GM19035 (cell line): ENCODE measurements around the gene LYPLA2.
A peak's percentile ranks its signal among the peaks of the same experiment; 100 is the strongest.
"Not testable (repeated sequence)": the region's sequence is repeated elsewhere in the genome, so short reads cannot be mapped to it uniquely, and the experiment has no call there.

ENCODE experiments used
- ATAC-seq: cut with Tn5 transposase; IDR thresholded peaks from one replicate; pipeline ENCODE4 v1.9.1; 2021; ENCODE audit not compliant: unreplicated experiment

LYPLA2 gene

GRCh38 chr1:23777979-23778814 is 12.7 kb upstream of the LYPLA2 start, which contains the start of gene PITHD1:
TSS of gene PITHD1 (plus strand) at chr1:23778418. CDS start at chr1:23778516, 98 bp downstream.
- peak; percentile 84 for ATAC-seq

GRCh38 chr1:23779826-23780371 is 11.0 kb upstream of the LYPLA2 start:
- no peak for ATAC-seq

- ATAC-seq = not testable (repeated sequence)
These were observed 7.8 kb upstream of the LYPLA2 start for GRCh38 chr1:23783141-23783540.

GRCh38 chr1:23784846-23785245 is 6.1 kb upstream of the LYPLA2 start:
- no peak for ATAC-seq

- ATAC-seq = no peak
These were observed 3.2 kb upstream of the LYPLA2 start for GRCh38 chr1:23787701-23788100.

GRCh38 chr1:23788695-23789094 is 2.2 kb upstream of the LYPLA2 start:
- no peak for ATAC-seq

GRCh38 chr1:23791516-23792047 is 637 bp downstream of the LYPLA2 start:
- no peak for ATAC-seq

GRCh38 chr1:23792151-23792945 is 1.4 kb downstream of the LYPLA2 start:
- ATAC-seq = no peak

GRCh38 chr1:23793018-23793781 is 2.3 kb downstream of the LYPLA2 start:
- ATAC-seq = no peak

GRCh38 chr1:23793861-23794731 is 3.2 kb downstream of the LYPLA2 start:
- ATAC-seq = no peak

GRCh38 chr1:23794732-23795182 is 3.8 kb downstream of the LYPLA2 start:
- not testable (repeated sequence) for ATAC-seq

GRCh38 chr1:23795676-23796465 is 4.9 kb downstream of the LYPLA2 start:
- no peak for ATAC-seq

GRCh38 chr1:23796466-23797271 is 5.7 kb downstream of the LYPLA2 start:
- no peak for ATAC-seq

- no peak for ATAC-seq
These were observed 6.8 kb downstream of the LYPLA2 start for GRCh38 chr1:23797478-23798448.

GRCh38 chr1:23798662-23799142 is 7.8 kb downstream of the LYPLA2 start:
- no peak for ATAC-seq

- ATAC-seq = no peak
These were observed 8.3 kb downstream of the LYPLA2 start for GRCh38 chr1:23799255-23799569.
